Vagina (tissue), 2 donors: ENCODE results near the gene AIFM3. TPM values are rescaled to one million over a fixed set of nuclear protein-coding genes. Genes with fewer than 3 reads are reported as not detected.

Experiments used
- DNase-seq, 2 donors: peaks; one replicate each; pipeline ENCODE4 v3.0.0-alpha.2; 2017; ENCODE audit errors: extremely low spot score in 2 of 2
- H3K27ac ChIP-seq: fragments of 200-600 bp; sonication (generic); one replicate; pipeline ENCODE4 v1.5.1; 2019
- H3K27me3 ChIP-seq: fragments of 200-600 bp; sonication (generic); one replicate; pipeline ENCODE4 v1.5.1; 2019
- H3K36me3 ChIP-seq, 2 donors: fragments of 200-600 bp; sonication (generic); one replicate each; pipeline ENCODE4 v1.5.1; 2017 to 2019
- H3K4me1 ChIP-seq: fragments of 200-600 bp; sonication (generic); one replicate; pipeline ENCODE4 v1.5.1; 2019
- H3K4me3 ChIP-seq, 2 donors: fragments of 200-600 bp; sonication (generic); 1 replicate in 1 of 2; 2 replicates in 1 of 2; pipeline ENCODE4 v1.5.1; 2016 to 2019
- H3K9me3 ChIP-seq: fragments of 200-600 bp; sonication (generic); one replicate; pipeline ENCODE4 v1.5.1; 2019
- CTCF ChIP-seq, 3 experiments: fragments of 450-650 bp in 2 of 3; fragments of 200-600 bp in 1 of 3; sonication (generic) in 1 of 3; IDR thresholded peaks; one replicate each; pipeline ENCODE4 v1.5.1; 2017 to 2019; ENCODE audit warnings: antibody characterized with exemption in 3 of 3, mild to moderate bottlenecking in 2 of 3, moderate library complexity in 2 of 3
- POLR2A ChIP-seq, 2 donors: fragments of 450-650 bp; IDR thresholded peaks; one replicate each; pipeline ENCODE4 v1.6.1; 2017; ENCODE audit warnings: antibody characterized with exemption in 2 of 2, mild to moderate bottlenecking in 2 of 2, moderate library complexity in 2 of 2
- POLR2AphosphoS5 ChIP-seq, 2 donors: sonication (generic); formaldehyde crosslinking; IDR thresholded peaks; one replicate each; pipeline ENCODE4 v1.9.0; 2017; ENCODE audit warnings: antibody characterized with exemption in 2 of 2, mild to moderate bottlenecking in 2 of 2, low read depth in 1 of 2; ENCODE audit not compliant: insufficient read depth in 1 of 2
- intact Hi-C: fragments of 100-400 bp; cut with DNase I; formaldehyde crosslinking; loops from one replicate; pipeline ENCODE4 v1.15.1; 2023
- total RNA-seq: library from RNA; depleted of rRNA; stranded (reverse); fragments of >200 nt; gene quantifications from one replicate; pipeline ENCODE4 v1.2.3, GENCODE V29; 2016

Gene AIFM3
- total RNA-seq, 1 donor from 2014 or later: not detected

DNA sequence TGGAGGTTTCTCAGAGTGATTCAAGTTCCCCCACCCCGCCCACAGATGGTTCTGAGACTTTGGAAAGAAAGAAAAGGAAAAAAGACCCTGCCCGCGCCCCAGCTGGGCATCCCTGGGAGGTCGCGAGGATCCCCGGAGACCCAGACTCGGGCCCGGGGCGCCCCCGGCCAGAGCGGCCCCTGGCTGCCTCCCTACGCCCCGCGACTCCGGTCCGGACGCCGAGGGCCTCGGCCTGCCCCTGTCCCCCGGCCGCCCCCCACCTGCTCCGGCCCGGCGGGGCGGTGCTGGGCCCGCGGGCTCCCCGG, 2.3 kb upstream of the AIFM3 start:
- Histone ChIP-seq H3K27ac (no peak overlapping the region), H3K27me3 (no peaks in the 10 kb centered on the region), H3K4me3 (peak overlapping the region; percentile 27 to 44), H3K4me1 (peaks cover 5% of the 10 kb centered on the region), H3K36me3 (no peaks in the 10 kb centered on the region), H3K9me3 (no peaks in the 10 kb centered on the region)
- DNase-seq: no peak
- intact Hi-C loops: no loop called here
- TF ChIP-seq POLR2A (IDR thresholded peaks at IDR 0.05) (no peak), CTCF (IDR thresholded peaks at IDR 0.05) (no peak), POLR2AphosphoS5 (IDR thresholded peaks at IDR 0.05; ENCODE audit: insufficient read depth in 1 of 2, low read depth in 1 of 2) (no peak)

- peak overlapping the region; percentile 30 to 44 for H3K4me3 ChIP-seq
- no peak for DNase-seq
- H3K9me3 ChIP-seq: no peaks in the 10 kb centered on the region
- intact Hi-C loops: no loop called here
- H3K36me3 ChIP-seq: no peaks in the 10 kb centered on the region
- no peaks in the 10 kb centered on the region for H3K27me3 ChIP-seq
- TF ChIP-seq POLR2AphosphoS5 (IDR thresholded peaks at IDR 0.05; ENCODE audit: insufficient read depth in 1 of 2, low read depth in 1 of 2) (no peak), CTCF (IDR thresholded peaks at IDR 0.05) (no peak), POLR2A (IDR thresholded peaks at IDR 0.05) (no peak)
- peaks cover 5% of the 10 kb centered on the region for H3K4me1 ChIP-seq
- no peak overlapping the region for H3K27ac ChIP-seq
Observed at GRCh38 chr22:20965104-20965887, 1.8 kb upstream of the AIFM3 start.

DNA sequence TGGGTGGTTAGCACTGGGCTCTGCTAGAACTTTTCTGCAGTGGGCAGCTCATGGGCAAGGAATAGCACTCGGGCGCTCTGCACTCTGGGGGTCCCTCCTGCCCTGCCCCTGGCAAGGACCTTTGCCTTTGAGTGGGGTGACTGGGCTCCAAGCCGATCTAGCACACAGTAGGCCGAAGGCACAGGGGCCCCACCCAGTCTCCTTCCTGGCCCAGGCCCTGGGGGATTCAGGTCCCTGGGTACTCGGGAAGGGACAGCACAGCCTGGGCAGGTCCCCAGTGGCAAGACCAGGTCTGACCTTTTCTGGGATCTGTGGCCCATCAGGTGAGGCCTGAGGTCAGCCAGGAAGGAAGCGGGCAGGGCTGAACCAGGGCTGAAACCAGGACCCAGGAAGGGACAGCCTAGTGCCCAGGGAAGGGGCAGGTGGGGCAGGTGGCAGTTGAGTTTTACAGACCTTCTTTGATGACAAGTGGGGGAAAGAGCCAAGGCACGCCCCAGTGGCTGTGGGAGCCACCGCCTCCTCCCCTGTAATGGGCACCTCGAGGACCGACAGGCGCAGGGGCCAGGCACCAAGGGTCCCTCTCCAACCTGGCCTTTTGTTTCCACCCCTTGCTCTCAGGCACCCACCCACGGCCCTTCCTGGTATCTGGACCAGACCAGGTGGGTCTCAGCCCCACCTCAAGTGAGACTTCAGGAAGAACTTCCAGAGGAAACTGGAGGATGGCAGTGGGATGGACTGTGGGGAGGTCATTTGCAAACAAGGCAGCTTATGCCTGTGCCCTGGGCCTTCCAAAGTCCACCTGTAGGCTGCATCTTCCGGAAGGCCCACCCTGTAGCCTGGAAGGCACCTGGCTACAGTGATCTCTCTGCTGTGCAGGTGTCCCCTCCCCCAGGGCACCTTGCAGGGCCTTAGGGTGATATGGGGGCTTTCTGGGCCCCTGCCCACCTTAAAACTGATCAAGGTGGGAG, 883 bp upstream of the AIFM3 start:
- intact Hi-C loops: no loop called here
- no peak overlapping the region for H3K27ac ChIP-seq
- peaks cover 5% of the 10 kb centered on the region for H3K4me1 ChIP-seq
- no peaks in the 10 kb centered on the region for H3K36me3 ChIP-seq
- no peaks in the 10 kb centered on the region for H3K9me3 ChIP-seq
- no peak overlapping the region for H3K4me3 ChIP-seq
- no peak for TF ChIP-seq POLR2AphosphoS5 (IDR thresholded peaks at IDR 0.05; ENCODE audit: insufficient read depth in 1 of 2, low read depth in 1 of 2)
- TF ChIP-seq POLR2A (IDR thresholded peaks at IDR 0.05): no peak
- no peak for TF ChIP-seq CTCF (IDR thresholded peaks at IDR 0.05)
- H3K27me3 ChIP-seq: no peaks in the 10 kb centered on the region
- no peak for DNase-seq

DNA sequence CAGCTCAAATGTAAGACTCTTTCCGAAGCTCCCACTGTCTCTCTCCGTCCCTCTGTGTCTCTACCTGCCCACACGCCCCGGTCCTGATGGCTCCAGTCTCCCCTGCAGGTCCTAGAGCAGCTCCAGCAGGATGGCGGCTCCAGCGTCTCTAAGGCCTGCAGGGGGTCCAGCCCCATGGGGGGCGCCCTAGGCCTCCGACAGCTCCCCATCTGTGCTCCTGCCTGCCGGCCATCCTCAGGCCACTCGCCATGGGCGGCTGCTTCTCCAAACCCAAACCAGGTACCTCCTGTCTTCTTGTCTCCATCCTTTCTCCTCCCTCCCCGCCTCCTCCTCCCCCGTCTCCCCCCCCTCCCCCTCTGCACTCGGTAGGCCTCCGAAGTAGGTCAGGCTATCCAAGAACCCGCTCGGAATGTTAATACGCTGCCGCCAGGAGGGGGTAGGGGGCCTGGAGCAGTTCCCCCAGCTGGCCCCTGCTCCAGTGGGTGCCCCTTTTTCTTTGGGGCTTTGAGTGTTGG, 699 bp downstream of the AIFM3 start:
- Histone ChIP-seq H3K4me1 (peaks cover 5% of the 10 kb centered on the region), H3K4me3 (no peak overlapping the region), H3K27me3 (no peaks in the 10 kb centered on the region), H3K36me3 (no peaks in the 10 kb centered on the region), H3K27ac (no peak overlapping the region), H3K9me3 (no peaks in the 10 kb centered on the region)
- intact Hi-C loops: no loop called here
- DNase-seq: no peak
- no peak for TF ChIP-seq POLR2AphosphoS5 (IDR thresholded peaks at IDR 0.05; ENCODE audit: insufficient read depth in 1 of 2, low read depth in 1 of 2)

- Histone ChIP-seq H3K4me3 (no peak overlapping the region), H3K27me3 (no peaks in the 10 kb centered on the region), H3K4me1 (peaks cover 5% of the 10 kb centered on the region), H3K27ac (no peak overlapping the region), H3K9me3 (no peaks in the 10 kb centered on the region), H3K36me3 (no peaks in the 10 kb centered on the region)
- no peak for DNase-seq
- intact Hi-C loops: no loop called here
- TF ChIP-seq POLR2AphosphoS5 (IDR thresholded peaks at IDR 0.05; ENCODE audit: insufficient read depth in 1 of 2, low read depth in 1 of 2) (no peak), CTCF (IDR thresholded peaks at IDR 0.05) (no peak), POLR2A (IDR thresholded peaks at IDR 0.05) (no peak)
Observed at GRCh38 chr22:20968281-20968977, 1.4 kb downstream of the AIFM3 start.
